Measurements from ENCODE around the gene PANX2.
"Not testable (repeated sequence)": the region's sequence is repeated elsewhere in the genome, so short reads cannot be mapped to it uniquely, and the experiment has no call there.

Gene PANX2

GRCh38 chr22:50148991-50149721, 21.4 kb upstream of the PANX2 start:
- peak; percentile 69 for DNase-seq

DNA sequence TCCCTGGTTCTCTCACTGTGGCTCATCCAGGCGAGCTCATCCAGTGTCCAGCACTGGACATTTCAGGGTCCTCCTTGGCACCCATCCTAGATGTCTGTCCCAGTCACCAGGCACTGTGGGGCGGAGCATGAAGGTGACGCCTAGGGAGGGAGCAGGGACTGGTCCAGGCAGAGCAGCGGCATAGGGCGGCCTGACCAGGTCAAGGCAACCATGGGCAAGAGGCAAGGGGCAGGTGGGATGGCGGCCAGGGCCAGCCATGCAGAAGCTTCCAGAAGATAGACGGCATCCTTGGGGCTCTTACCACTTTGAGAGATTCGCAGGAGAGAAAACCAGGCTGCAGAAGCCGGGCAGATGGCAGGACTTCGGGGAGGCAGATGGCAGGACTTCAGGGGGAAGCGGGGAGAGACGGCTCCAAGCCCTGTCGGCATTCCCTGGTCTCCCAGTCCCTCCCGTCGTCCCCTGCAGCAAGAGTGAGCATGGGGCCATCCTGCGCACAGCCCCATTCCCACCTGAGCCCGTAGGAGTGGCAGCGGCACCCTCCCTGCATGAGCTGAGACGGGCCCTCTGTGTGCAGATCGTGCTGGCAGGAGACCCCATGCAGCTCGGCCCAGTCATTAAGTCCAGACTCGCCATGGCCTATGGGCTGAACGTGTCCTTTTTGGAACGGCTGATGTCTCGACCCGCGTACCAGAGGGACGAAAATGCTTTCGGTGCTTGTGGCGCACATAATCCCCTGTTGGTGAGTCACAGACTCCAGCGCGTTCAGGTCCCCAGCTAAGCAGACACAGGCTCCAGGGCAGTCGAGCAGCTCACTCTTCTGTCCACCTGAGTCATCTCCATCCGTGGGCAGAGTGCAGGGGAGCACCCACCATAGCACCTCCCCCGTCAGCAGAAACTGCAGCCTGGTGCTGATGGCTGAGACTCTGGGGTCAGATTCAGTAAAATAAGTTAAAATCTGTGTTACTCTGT, 20.1 kb upstream of the PANX2 start:
- no peak for DNase-seq

GRCh38 chr22:50151571-50152537, 18.7 kb upstream of the PANX2 start:
- no peak for DNase-seq

GRCh38 chr22:50153056-50153755, 17.3 kb upstream of the PANX2 start:
- DNase-seq, result no peak

DNA sequence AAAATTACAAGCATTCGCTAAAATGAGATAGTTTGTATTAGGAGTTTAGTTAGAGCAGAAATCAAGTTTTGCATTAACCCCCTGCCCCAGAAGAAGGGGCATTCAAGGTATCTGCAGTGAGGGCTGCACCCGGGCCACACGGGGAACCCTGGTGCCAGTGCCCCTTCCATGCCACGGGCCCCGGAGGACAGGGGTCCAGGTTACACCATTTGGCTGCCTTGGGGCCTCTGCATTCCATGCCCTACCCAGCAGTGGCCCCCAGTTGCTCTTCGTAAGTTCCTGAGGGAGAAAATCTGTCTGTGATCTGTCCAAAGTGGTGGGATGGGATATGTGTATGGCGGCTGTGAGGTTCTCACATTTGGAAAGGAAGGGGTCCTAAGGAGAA, 16.8 kb upstream of the PANX2 start:
- DNase-seq, result no peak

- no peak for DNase-seq
These were observed 12.7 kb upstream of the PANX2 start for GRCh38 chr22:50157709-50158375.

GRCh38 chr22:50160947-50161346, 9.6 kb upstream of the PANX2 start:
- DNase-seq, result no peak

DNA sequence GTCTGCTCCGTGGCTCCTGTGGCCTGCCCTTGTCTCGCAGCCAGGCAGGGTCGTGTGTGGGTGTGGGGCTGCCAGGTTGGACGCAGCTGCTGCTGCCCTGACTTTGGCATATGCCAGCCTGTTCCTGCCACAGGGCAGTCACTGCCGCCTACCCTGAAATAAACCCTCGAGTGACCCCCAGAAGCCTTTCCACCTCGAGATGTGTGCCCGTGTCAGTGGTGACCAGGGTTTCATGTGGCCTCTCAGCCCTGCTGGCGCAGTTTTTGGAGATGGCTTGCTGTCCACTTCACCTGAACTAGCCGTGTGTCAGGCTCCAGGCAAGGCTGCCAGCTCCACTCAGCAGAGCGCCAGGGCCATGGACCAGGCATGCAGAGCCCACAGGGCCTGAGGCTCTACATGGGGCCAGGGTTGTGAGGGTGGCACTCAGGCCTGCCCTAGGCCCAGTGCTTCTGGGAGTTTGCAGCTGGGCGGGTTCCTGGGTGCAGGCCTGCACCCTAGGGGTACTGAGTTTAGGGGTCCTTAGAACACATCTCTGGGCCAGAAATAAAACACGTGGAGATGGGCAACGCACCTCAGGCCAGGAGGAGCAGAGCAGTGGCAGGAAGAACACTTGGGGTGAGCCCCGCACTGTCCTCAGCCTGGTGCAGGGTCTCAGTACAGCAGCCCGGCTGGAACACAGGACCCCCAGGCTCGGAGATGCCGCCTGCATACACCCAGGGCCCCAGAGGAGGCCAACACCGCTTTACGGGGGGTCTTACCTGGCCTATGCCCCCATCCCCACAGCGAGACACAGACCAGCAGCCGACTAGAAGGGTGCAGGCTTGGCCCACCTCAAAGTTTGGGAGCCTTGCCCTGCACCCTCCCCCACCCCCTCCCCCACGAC, 8.8 kb upstream of the PANX2 start:
- DNase-seq, result no peak

DNA sequence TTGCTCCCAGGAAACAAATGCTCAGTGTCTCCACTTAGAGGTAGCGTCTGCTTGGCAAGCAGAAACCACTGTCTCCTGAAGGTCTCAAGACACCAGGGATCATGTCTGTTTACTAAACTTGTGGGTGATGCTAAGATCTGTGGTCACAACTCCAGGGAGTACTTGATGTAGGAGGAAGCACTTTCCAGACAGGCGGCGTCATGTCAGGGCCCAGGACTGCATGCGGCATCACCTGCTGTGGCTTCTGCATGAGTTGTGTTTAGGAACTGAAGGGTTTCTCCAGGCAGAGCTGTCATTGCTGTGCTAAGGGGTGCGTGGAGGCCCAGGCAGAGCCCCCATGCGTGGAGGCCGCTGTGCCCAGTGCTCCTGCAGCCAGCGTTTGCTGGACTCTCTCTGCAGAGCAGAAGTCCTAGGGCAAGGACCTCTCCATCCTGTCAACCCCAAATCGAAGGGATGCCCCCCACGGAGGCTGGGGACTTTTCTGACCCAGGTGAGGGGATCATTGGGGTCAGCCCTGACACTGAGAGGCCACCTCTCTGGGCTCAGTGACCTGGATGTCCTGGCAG, 8.1 kb upstream of the PANX2 start:
- DNase-seq, result no peak

GRCh38 chr22:50165436-50166123, 5.0 kb upstream of the PANX2 start:
- DNase-seq, result no peak

DNA sequence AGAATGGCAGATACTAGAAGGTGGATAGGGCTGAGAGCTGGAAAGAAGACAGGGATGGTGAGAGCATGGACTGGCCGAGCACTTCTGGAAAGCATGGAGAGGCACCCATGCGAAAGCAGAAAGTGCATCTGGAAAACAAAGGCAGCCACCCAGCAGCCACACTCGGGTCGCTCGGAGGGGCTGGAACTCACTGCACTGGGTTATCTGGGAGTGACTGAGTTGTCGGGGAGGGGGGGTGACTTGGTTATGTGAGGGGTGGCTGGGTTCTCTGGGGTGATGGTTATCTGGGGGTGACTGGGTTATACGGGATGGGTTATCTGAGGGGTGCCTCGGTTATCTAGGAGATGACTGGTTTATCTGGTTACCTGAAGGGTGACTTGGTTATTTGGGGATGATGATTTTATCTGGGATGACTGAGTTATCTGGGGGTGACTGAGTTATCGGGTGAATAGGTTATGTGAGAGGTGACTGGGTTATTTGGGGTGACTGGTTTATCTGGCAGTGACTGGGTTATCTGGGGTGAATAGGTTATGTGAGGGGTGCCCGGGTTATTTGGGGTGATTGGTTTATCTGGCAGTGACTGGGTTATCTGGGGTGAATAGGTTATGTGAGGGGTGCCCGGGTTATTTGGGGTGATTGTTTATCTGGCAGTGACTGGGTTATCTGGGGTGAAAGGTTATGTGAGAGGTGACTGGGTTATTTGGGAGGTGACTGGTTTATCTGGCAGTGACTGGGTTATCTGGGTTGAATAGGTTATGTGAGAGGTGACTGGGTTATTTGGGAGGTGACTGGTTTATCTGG, 2.6 kb upstream of the PANX2 start:
- DNase-seq, result no peak

GRCh38 chr22:50168490-50169180, 1.9 kb upstream of the PANX2 start:
- not testable (repeated sequence) for DNase-seq

DNA sequence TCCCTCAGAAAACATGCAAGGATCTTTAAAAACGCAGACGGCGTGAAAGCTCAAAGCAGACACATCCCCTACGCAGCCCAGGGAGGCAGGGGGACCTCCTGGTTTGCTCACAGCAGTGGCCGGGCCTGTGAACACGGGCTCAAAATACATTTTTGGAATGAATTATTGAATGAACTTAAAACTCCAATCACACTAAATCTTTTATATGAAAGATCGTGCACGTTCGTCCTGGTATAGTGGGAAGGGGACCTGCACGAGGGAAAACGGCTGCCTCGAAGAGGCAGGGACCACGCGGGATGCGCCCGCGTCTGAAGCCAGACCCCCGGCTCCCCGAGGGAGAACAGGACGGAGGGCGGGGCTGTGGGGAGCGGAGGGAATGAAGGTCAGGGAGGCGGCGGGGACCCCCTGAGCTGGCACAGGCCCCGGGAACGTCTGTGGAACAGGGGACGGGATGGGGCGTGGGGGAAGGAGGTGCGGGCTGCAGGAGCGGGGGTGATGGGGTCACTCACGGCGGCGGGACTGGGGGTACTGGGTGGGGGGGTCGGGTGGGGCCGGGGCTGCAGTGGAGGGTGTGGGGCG, 1.3 kb upstream of the PANX2 start:
- no peak for DNase-seq

DNA sequence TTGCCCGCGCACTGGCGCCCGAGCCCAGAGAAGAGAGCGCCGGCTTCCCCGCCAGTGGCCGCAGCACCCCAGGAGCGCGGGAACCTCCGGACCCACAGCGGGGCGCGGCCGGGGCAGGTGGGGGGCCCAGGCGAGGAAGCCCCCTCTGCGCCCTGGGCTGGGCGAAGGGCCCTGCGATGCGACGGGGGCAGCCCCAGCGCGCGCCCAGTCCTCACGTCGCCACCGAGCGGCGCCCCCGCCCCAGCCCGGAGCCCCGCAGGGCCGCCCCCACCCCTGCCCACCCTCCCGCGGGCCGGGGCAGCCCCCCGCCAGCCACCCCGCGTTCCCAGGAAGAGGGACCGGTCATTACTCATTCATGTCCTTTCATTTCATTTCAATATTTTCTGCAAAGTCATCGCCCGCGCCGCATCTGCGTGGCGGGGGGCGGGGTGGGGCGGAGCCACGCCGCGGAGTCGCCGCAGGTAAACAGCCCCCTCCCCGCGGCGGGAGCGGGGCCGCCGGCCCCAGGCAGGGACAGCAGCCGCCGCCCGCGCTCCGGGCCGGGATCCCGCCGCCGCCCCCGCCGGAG, 673 bp upstream of the PANX2 start:
- DNase-seq, result no peak

DNA sequence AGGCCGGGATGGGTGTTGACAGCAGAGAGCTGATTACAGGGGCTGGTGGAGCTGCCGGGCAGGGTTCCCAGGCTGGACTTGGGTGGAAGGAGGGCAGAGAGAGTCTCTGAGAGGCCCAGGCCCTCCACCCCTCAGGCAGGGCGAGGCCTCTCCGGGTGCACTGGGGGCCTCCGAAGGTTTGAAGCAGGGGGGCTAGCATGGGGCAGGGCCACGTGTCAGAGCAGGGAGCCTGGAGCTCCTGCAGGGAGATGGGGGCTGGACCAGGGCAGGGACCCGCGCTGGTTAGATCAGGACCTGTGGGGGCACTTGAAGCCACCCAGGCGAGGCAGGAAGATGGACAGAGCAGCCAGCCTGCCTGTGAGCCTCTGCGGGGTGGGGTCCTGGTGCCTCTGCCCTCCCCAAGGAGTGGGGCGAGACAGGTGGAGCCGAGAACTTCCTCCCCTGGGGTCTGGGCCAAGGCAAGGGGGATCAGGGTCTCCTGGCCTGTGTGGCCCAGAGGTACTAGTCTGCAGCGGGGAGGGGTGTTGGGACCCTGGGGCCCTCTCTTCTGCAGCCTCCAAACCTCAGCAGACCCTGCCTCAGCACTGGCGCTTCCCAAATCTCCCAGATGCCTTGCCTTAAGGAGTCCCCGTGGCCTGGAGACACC, 911 bp downstream of the PANX2 start:
- no peak for DNase-seq

- DNase-seq, result no peak
These were observed 1.5 kb downstream of the PANX2 start for GRCh38 chr22:50171965-50172421.
